Measurements from ENCODE around the gene EZR. TPM values are rescaled to one million over a fixed set of nuclear protein-coding genes. Genes with fewer than 3 reads are reported as not detected.

Gene EZR
- total RNA-seq, 4 donors from 2014 or later, result 88.0 to 190 (median 177) TPM

DNA sequence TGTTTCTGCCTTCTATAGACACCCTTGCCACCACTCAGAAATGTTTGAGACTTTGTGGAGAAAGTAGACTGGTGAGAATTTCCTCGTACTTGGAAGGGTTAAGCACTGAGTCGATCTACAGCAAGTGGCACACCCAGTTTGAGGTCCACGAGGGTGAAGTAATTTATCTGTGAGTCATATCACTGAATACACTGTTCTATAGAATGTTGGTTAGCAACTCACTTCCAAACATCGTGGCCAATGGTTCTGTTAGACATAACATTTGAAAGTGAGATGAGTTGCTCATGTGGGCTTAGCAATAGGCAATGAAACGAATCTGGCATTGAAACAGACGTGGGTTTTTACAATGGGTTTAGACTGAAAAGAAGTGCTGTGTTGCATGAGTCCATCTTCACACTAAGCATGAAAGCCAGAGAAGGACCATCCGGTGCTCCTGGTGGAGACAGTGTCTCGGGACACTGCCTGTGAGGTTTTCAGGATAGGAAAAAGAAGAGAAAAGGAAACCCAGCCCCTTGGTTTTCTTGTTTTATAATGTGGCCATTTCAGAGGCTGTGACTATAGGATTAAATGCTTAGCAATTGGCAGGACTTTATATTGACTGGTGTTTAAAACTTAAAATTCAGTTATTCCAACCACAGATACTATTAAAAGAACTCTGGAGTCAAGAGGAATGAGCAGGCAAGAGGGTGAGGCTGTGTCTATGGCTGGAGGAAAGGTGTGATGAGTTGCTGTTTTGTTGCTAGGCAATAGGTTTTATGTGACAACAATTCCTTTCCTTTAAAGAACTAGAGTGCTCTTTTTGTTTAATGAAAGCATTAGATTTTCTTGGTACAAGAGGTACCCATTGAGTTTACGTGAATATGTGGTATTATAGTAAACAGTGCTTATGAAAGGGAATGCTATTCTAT, 31.0 kb upstream of the EZR start:
- Histone ChIP-seq H3K27ac (peak overlapping the region; percentile 71 to 81 (median 77)), H3K27me3 (no peaks in the 10 kb centered on the region), H3K9me3 (no peaks in the 10 kb centered on the region), H3K4me3 (no peak overlapping the region), H3K4me1 (peaks cover 4 to 47% (median 23%) of the 10 kb centered on the region in 3 donors), H3K36me3 (no peaks in the 10 kb centered on the region)
- TF ChIP-seq EP300 (IDR thresholded peaks at IDR 0.05) (no peak), POLR2AphosphoS5 (IDR thresholded peaks at IDR 0.05) (no peak), POLR2A (IDR thresholded peaks at IDR 0.05) (no peak)
- TF ChIP-seq, protein P1, sequence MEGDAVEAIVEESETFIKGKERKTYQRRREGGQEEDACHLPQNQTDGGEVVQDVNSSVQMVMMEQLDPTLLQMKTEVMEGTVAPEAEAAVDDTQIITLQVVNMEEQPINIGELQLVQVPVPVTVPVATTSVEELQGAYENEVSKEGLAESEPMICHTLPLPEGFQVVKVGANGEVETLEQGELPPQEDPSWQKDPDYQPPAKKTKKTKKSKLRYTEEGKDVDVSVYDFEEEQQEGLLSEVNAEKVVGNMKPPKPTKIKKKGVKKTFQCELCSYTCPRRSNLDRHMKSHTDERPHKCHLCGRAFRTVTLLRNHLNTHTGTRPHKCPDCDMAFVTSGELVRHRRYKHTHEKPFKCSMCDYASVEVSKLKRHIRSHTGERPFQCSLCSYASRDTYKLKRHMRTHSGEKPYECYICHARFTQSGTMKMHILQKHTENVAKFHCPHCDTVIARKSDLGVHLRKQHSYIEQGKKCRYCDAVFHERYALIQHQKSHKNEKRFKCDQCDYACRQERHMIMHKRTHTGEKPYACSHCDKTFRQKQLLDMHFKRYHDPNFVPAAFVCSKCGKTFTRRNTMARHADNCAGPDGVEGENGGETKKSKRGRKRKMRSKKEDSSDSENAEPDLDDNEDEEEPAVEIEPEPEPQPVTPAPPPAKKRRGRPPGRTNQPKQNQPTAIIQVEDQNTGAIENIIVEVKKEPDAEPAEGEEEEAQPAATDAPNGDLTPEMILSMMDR (IDR thresholded peaks at IDR 0.05), result no peak
- peak; percentile 68 for ATAC-seq
- 27 to 29% methylated on average over 8 of the region's 9 CpGs for WGBS, 2 donors (ENCODE audit: low coverage in 1 of 2)

DNA sequence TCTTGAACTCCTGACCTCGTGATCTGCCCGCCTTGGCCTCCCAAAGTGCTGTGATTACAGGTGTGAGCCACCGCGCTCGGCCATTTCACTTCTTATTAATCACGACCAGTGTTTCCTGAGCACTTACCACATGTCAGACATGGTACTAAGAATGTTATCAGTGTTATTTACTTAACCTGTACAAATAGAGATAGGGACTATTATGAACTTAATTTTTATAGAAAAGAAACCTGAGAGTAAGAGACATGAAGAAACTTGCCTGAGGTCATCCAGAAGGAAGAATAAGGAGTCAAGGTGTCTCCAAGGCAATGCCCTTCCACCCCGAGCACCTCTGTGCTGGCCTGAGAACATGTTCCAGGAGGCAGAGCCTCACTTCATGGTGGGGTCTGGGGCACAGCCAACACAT, 29.3 kb upstream of the EZR start:
- 94 to 97% methylated on average over 3 to 7 of the region's 7 CpGs for WGBS, 2 donors (ENCODE audit: low coverage in 1 of 2)
- Histone ChIP-seq H3K4me3 (no peak overlapping the region), H3K9me3 (no peaks in the 10 kb centered on the region), H3K27ac (no peak overlapping the region), H3K4me1 (peaks cover 4 to 38% (median 18%) of the 10 kb centered on the region in 3 donors), H3K36me3 (no peaks in the 10 kb centered on the region), H3K27me3 (no peaks in the 10 kb centered on the region)
- ATAC-seq, result no peak
- TF ChIP-seq POLR2AphosphoS5 (IDR thresholded peaks at IDR 0.05), result no peak
- no peak for TF ChIP-seq EP300 (IDR thresholded peaks at IDR 0.05)
- no peak for TF ChIP-seq POLR2A (IDR thresholded peaks at IDR 0.05)
- TF ChIP-seq, protein P1 (IDR thresholded peaks at IDR 0.05), result no peak

DNA sequence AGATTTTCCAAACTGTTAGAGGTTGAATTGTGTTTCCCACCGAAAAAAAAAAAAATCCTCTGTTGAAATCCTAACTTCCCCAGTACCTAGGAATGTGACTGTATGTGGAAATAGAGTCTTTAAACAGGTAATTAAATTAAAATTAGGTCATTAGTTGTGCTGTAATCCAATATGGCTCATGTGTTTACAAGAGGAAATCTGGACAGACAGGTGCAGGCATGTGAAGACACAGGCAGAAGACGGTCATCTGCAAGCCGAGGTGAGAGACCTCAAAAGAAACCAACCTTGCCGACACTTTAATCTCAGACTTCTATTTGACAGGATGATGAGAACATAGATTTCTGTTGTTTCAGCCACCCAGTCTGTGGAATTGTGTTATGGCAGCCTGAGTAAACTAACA, 28.6 kb upstream of the EZR start:
- 83 to 89% methylated on average over 3 to 4 of the region's 4 CpGs for WGBS, 2 donors (ENCODE audit: low coverage in 1 of 2)
- no peak for ATAC-seq
- H3K4me3 ChIP-seq, result no peak overlapping the region
- no peaks in the 10 kb centered on the region for H3K27me3 ChIP-seq
- no peak overlapping the region for H3K27ac ChIP-seq
- no peaks in the 10 kb centered on the region for H3K9me3 ChIP-seq
- peaks cover 4 to 31% (median 15%) of the 10 kb centered on the region in 3 donors for H3K4me1 ChIP-seq
- TF ChIP-seq POLR2A (IDR thresholded peaks at IDR 0.05) (no peak), EP300 (IDR thresholded peaks at IDR 0.05) (no peak), POLR2AphosphoS5 (IDR thresholded peaks at IDR 0.05) (no peak)
- TF ChIP-seq, protein P1 (IDR thresholded peaks at IDR 0.05), result no peak
- H3K36me3 ChIP-seq, result no peaks in the 10 kb centered on the region

DNA sequence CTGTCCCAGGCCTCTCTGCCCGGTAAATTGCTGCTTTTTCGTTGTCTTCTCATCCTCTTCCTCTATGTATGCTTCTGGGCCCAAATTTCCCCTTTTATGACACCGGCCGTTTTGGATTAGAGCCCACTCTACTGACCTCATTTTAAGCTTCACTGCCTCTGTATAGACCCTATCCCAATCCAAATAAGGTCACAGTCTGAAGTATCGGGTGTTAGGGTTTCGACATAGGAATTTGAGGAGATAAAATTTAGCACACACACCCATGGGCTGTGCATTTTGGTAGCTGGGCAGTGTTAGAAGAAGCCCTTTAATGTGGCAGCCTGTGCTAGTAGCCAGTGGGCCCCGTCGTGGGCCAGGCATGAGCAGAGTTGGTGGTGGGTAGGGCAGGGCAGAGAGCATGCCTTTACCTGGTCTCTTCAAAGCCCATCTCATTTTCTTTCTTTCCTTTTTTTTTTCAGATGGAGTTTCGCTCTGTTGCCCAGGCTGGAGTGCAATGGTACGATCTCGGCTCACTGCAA, 27.9 kb upstream of the EZR start:
- Histone ChIP-seq H3K9me3 (no peaks in the 10 kb centered on the region), H3K4me3 (no peak overlapping the region), H3K27ac (no peak overlapping the region), H3K4me1 (peaks cover 4 to 24% (median 10%) of the 10 kb centered on the region in 3 donors), H3K27me3 (no peaks in the 10 kb centered on the region), H3K36me3 (no peaks in the 10 kb centered on the region)
- TF ChIP-seq POLR2A (IDR thresholded peaks at IDR 0.05) (no peak), POLR2AphosphoS5 (IDR thresholded peaks at IDR 0.05) (no peak), EP300 (IDR thresholded peaks at IDR 0.05) (no peak)
- TF ChIP-seq, protein P1 (IDR thresholded peaks at IDR 0.05), result no peak
- no peak for ATAC-seq
- WGBS, 2 donors (ENCODE audit: low coverage in 1 of 2), result 71 to 81% methylated on average over 8 of the region's 11 CpGs
